ENCODE measurements around the gene LSM3.

Gene LSM3

GRCh38 chr3:14157951-14158350, 20.7 kb upstream of the LSM3 start:
- DNase-seq (ENCODE audit: low read depth, low spot score) = no peak

- DNase-seq (ENCODE audit: low read depth, low spot score) = no peak
These were observed 20.2 kb upstream of the LSM3 start for GRCh38 chr3:14158370-14158769.

GRCh38 chr3:14159426-14159825, 19.2 kb upstream of the LSM3 start:
- DNase-seq (ENCODE audit: low read depth, low spot score) = no peak

GRCh38 chr3:14161282-14161681, 17.3 kb upstream of the LSM3 start:
- no peak for DNase-seq (ENCODE audit: low read depth, low spot score)

- no peak for DNase-seq (ENCODE audit: low read depth, low spot score)
These were observed 16.4 kb upstream of the LSM3 start for GRCh38 chr3:14162178-14162577.

- DNase-seq (ENCODE audit: low read depth, low spot score) = no peak
These were observed 11.6 kb upstream of the LSM3 start for GRCh38 chr3:14166877-14167603.

- no peak for DNase-seq (ENCODE audit: low read depth, low spot score)
These were observed 9.2 kb upstream of the LSM3 start for GRCh38 chr3:14169435-14169834.

- DNase-seq (ENCODE audit: low read depth, low spot score) = no peak
These were observed 8.7 kb upstream of the LSM3 start for GRCh38 chr3:14169871-14170270.

- no peak for DNase-seq (ENCODE audit: low read depth, low spot score)
These were observed 8.0 kb upstream of the LSM3 start for GRCh38 chr3:14170531-14171159.

GRCh38 chr3:14172496-14172895, 6.1 kb upstream of the LSM3 start:
- no peak for DNase-seq (ENCODE audit: low read depth, low spot score)

- no peak for DNase-seq (ENCODE audit: low read depth, low spot score)
These were observed 4.1 kb upstream of the LSM3 start for GRCh38 chr3:14174483-14174882.

GRCh38 chr3:14175383-14176037, 3.1 kb upstream of the LSM3 start:
- DNase-seq (ENCODE audit: low read depth, low spot score) = peak; percentile 33

GRCh38 chr3:14177580-14178246, 904 bp upstream of the LSM3 start:
- DNase-seq (ENCODE audit: low read depth, low spot score) = no peak

GRCh38 chr3:14179114-14179465, 473 bp downstream of the LSM3 start:
- no peak for DNase-seq (ENCODE audit: low read depth, low spot score)

GRCh38 chr3:14179795-14180194, 1.2 kb downstream of the LSM3 start:
- no peak for DNase-seq (ENCODE audit: low read depth, low spot score)

GRCh38 chr3:14181253-14181652, 2.6 kb downstream of the LSM3 start:
- no peak for DNase-seq (ENCODE audit: low read depth, low spot score)

- DNase-seq (ENCODE audit: low read depth, low spot score) = no peak
These were observed 4.5 kb downstream of the LSM3 start for GRCh38 chr3:14183015-14183577.

- no peak for DNase-seq (ENCODE audit: low read depth, low spot score)
These were observed 8.3 kb downstream of the LSM3 start for GRCh38 chr3:14186854-14187458.

GRCh38 chr3:14188041-14188754, 9.6 kb downstream of the LSM3 start:
- DNase-seq (ENCODE audit: low read depth, low spot score) = no peak

- DNase-seq (ENCODE audit: low read depth, low spot score) = no peak
These were observed 16.2 kb downstream of the LSM3 start for GRCh38 chr3:14194865-14195264.

GRCh38 chr3:14199641-14200040, 21.0 kb downstream of the LSM3 start:
- no peak for DNase-seq (ENCODE audit: low read depth, low spot score)

All from activated CD4-positive, CD25-positive, alpha-beta regulatory T cell treated with anti-CD3 and anti-CD28 coated beads, Interleukin-2, amount 50 U/mL, for 16 hours (primary cell).